ENCODE results near the gene SLC17A2.

SLC17A2 gene

GRCh38 chr6:25930532-25931410 lies at the start of gene SLC17A2:
TSS of gene SLC17A2 (minus strand) at chr6:25930691. CDS start at chr6:25925796, 4,895 bp downstream.
- DNase-seq (ENCODE audit: low read depth in 2 of 2): no peak

GRCh38 chr6:25975923-25976560 lies 45.6 kb upstream of the SLC17A2 start:
- no peak for DNase-seq (ENCODE audit: low read depth in 2 of 2)

- no peak for DNase-seq (ENCODE audit: low read depth in 2 of 2)
Observed at GRCh38 chr6:25973923-25974555, 43.5 kb upstream of the SLC17A2 start.

- DNase-seq (ENCODE audit: low read depth in 2 of 2): no peak
Observed at GRCh38 chr6:25972902-25973301, 42.4 kb upstream of the SLC17A2 start.

GRCh38 chr6:25972128-25972527 lies 41.6 kb upstream of the SLC17A2 start:
- DNase-seq (ENCODE audit: low read depth in 2 of 2): no peak

- no peak for DNase-seq (ENCODE audit: low read depth in 2 of 2)
Observed at GRCh38 chr6:25971187-25971821, 40.8 kb upstream of the SLC17A2 start.

- DNase-seq (ENCODE audit: low read depth in 2 of 2): no peak
Observed at GRCh38 chr6:25968769-25969168, 38.3 kb upstream of the SLC17A2 start.

- DNase-seq (ENCODE audit: low read depth in 2 of 2): no peak
Observed at GRCh38 chr6:25966711-25967110, 36.2 kb upstream of the SLC17A2 start.

- no peak for DNase-seq (ENCODE audit: low read depth in 2 of 2)
Observed at GRCh38 chr6:25965058-25965457, 34.6 kb upstream of the SLC17A2 start.

GRCh38 chr6:25963426-25964123 lies 33.1 kb upstream of the SLC17A2 start:
- DNase-seq (ENCODE audit: low read depth in 2 of 2): no peak

GRCh38 chr6:25962149-25963127 lies 31.9 kb upstream of the SLC17A2 start, which contains the start of gene TRIM38:
TSS of gene TRIM38 (plus strand) at chr6:25962802. CDS start at chr6:25966523, 3,721 bp downstream.
- DNase-seq (ENCODE audit: low read depth in 2 of 2): peak; percentile 29 to 65

GRCh38 chr6:25961619-25962148 lies 31.2 kb upstream of the SLC17A2 start:
- DNase-seq (ENCODE audit: low read depth in 2 of 2): no peak

- DNase-seq (ENCODE audit: low read depth in 2 of 2): no peak
Observed at GRCh38 chr6:25960734-25961133, 30.2 kb upstream of the SLC17A2 start.

GRCh38 chr6:25959890-25960536 lies 29.5 kb upstream of the SLC17A2 start:
- no peak for DNase-seq (ENCODE audit: low read depth in 2 of 2)

- no peak for DNase-seq (ENCODE audit: low read depth in 2 of 2)
Observed at GRCh38 chr6:25958700-25959162, 28.2 kb upstream of the SLC17A2 start.

GRCh38 chr6:25956226-25956625 lies 25.7 kb upstream of the SLC17A2 start:
- DNase-seq (ENCODE audit: low read depth in 2 of 2): no peak

- DNase-seq (ENCODE audit: low read depth in 2 of 2): no peak
Observed at GRCh38 chr6:25954756-25955155, 24.3 kb upstream of the SLC17A2 start.

GRCh38 chr6:25953733-25954132 lies 23.2 kb upstream of the SLC17A2 start:
- DNase-seq (ENCODE audit: low read depth in 2 of 2): no peak

GRCh38 chr6:25952535-25952934 lies 22.0 kb upstream of the SLC17A2 start:
- DNase-seq (ENCODE audit: low read depth in 2 of 2): no peak
